Measurements from ENCODE around the gene NFKBIE. TPM values are rescaled to one million over a fixed set of nuclear protein-coding genes. Genes with fewer than 3 reads are reported as not detected.

The NFKBIE gene
- polyA plus RNA-seq, 1 donor from 2014 or later: 16.8 TPM

- H4K20me1 ChIP-seq (ENCODE audit: insufficient read depth): peaks cover 4% of the 10 kb centered on the region
- no peak overlapping the region for H3K9ac ChIP-seq (ENCODE audit: low read length)
- H3K36me3 ChIP-seq (ENCODE audit: insufficient read depth, low read length): no peaks in the 10 kb centered on the region
- no peaks in the 10 kb centered on the region for H3K9me3 ChIP-seq (ENCODE audit: low read length)
- H3K27ac ChIP-seq (ENCODE audit: low read length): no peak overlapping the region
- peaks cover 25% of the 10 kb centered on the region for H3K79me2 ChIP-seq (replicated peaks; ENCODE audit: insufficient read depth, low read length)
- no peak overlapping the region for H3K4me2 ChIP-seq (ENCODE audit: low read length)
- no peak for TF ChIP-seq EP300 (conservative IDR thresholded peaks at IDR 0.05; ENCODE audit: poor library complexity, severe bottlenecking)
- no peak for TF ChIP-seq MXI1 (conservative IDR thresholded peaks at IDR 0.05; ENCODE audit: poor library complexity, severe bottlenecking)
- TF ChIP-seq REST (IDR thresholded peaks at IDR 0.05; ENCODE audit: borderline replicate concordance): no peak
- no peak for TF ChIP-seq CTCF (IDR thresholded peaks at IDR 0.05; ENCODE audit: poor library complexity, severe bottlenecking)
- no peak for TF ChIP-seq RAD21 (conservative IDR thresholded peaks at IDR 0.05)
- TF ChIP-seq TAF1 (IDR thresholded peaks at IDR 0.05; ENCODE audit: low read depth): no peak
- no peak for TF ChIP-seq POLR2AphosphoS5 (IDR thresholded peaks at IDR 0.05)
- no peak for TF ChIP-seq EZH2 (IDR thresholded peaks at IDR 0.05; ENCODE audit: borderline replicate concordance, insufficient read depth, low read length, poor library complexity, severe bottlenecking)
- no peak for TF ChIP-seq SMC3 (conservative IDR thresholded peaks at IDR 0.05; ENCODE audit: poor library complexity)
- H3F3A ChIP-seq (ENCODE audit: insufficient read depth, low read length, poor library complexity, severe bottlenecking): no peaks in the 10 kb centered on the region
- H2AFZ ChIP-seq (ENCODE audit: low read depth, low read length): no peak overlapping the region
- H3K9me2 ChIP-seq (ENCODE audit: insufficient read depth, low read length): no peaks in the 10 kb centered on the region
- no peaks in the 10 kb centered on the region for H3K27me3 ChIP-seq (ENCODE audit: insufficient read depth, low read depth, low read length)
- no peak overlapping the region for H3K4me3 ChIP-seq (ENCODE audit: low read length)
These were observed 1.9 kb upstream of the NFKBIE start for GRCh38 chr6:44267252-44267651.

DNA sequence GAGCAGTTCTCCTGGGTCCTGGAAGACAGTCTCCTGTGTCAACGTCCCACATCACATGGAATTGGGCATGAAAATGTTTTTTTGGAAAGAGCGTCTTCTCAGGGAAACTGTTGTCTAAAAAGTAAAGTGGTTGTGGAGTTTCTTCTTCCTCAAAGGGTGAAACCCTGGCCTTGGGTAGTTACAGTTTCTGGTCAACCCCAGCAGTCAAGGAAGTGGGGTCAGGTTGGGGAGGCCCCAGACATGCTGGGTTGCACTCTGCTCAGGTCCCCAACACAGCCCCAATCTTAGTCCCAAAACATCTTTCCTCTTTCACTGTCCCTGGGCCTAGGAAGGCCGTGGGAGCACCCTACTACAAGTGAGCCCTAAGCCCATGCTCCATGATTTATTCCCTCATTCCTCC lies 996 bp upstream of the NFKBIE start:
- no peaks in the 10 kb centered on the region for H3F3A ChIP-seq (ENCODE audit: insufficient read depth, low read length, poor library complexity, severe bottlenecking)
- peaks cover 4% of the 10 kb centered on the region for H4K20me1 ChIP-seq (ENCODE audit: insufficient read depth)
- H3K36me3 ChIP-seq (ENCODE audit: insufficient read depth, low read length): no peaks in the 10 kb centered on the region
- H3K9me2 ChIP-seq (ENCODE audit: insufficient read depth, low read length): no peaks in the 10 kb centered on the region
- no peaks in the 10 kb centered on the region for H3K9me3 ChIP-seq (ENCODE audit: low read length)
- no peak overlapping the region for H2AFZ ChIP-seq (ENCODE audit: low read depth, low read length)
- no peak overlapping the region for H3K9ac ChIP-seq (ENCODE audit: low read length)
- H3K4me2 ChIP-seq (ENCODE audit: low read length): no peak overlapping the region
- peaks cover 16% of the 10 kb centered on the region for H3K79me2 ChIP-seq (replicated peaks; ENCODE audit: insufficient read depth, low read length)
- no peak overlapping the region for H3K4me3 ChIP-seq (ENCODE audit: low read length)
- TF ChIP-seq REST (IDR thresholded peaks at IDR 0.05; ENCODE audit: borderline replicate concordance): no peak
- no peak for TF ChIP-seq MXI1 (conservative IDR thresholded peaks at IDR 0.05; ENCODE audit: poor library complexity, severe bottlenecking)
- no peak for TF ChIP-seq EZH2 (IDR thresholded peaks at IDR 0.05; ENCODE audit: borderline replicate concordance, insufficient read depth, low read length, poor library complexity, severe bottlenecking)
- no peak for TF ChIP-seq RAD21 (conservative IDR thresholded peaks at IDR 0.05)
- TF ChIP-seq SMC3 (conservative IDR thresholded peaks at IDR 0.05; ENCODE audit: poor library complexity): no peak
- TF ChIP-seq EP300 (conservative IDR thresholded peaks at IDR 0.05; ENCODE audit: poor library complexity, severe bottlenecking): no peak
- TF ChIP-seq TAF1 (IDR thresholded peaks at IDR 0.05; ENCODE audit: low read depth): no peak
- TF ChIP-seq CTCF (IDR thresholded peaks at IDR 0.05; ENCODE audit: poor library complexity, severe bottlenecking): no peak
- no peak for TF ChIP-seq POLR2AphosphoS5 (IDR thresholded peaks at IDR 0.05)
- no peak overlapping the region for H3K27ac ChIP-seq (ENCODE audit: low read length)
- no peaks in the 10 kb centered on the region for H3K27me3 ChIP-seq (ENCODE audit: insufficient read depth, low read depth, low read length)
